HG02981 (cell line): ENCODE data around the gene FZD7.

Experiments
- ATAC-seq: cut with Tn5 transposase; IDR thresholded peaks from one replicate; pipeline ENCODE4 v1.9.1; 2021; ENCODE audit warnings: mild to moderate bottlenecking, moderate library complexity; ENCODE audit not compliant: unreplicated experiment

FZD7 gene

GRCh38 chr2:202009581-202009980 is 24.1 kb upstream of the FZD7 start:
- no peak for ATAC-seq

- ATAC-seq, result no peak
These were observed 19.3 kb upstream of the FZD7 start for GRCh38 chr2:202014318-202014717.

- no peak for ATAC-seq
These were observed 18.9 kb upstream of the FZD7 start for GRCh38 chr2:202014759-202015211.

GRCh38 chr2:202015471-202015870 is 18.2 kb upstream of the FZD7 start:
- ATAC-seq, result no peak

- ATAC-seq, result no peak
These were observed 17.0 kb upstream of the FZD7 start for GRCh38 chr2:202016579-202017227.

GRCh38 chr2:202017940-202018339 is 15.7 kb upstream of the FZD7 start:
- no peak for ATAC-seq

- no peak for ATAC-seq
These were observed 14.7 kb upstream of the FZD7 start for GRCh38 chr2:202018950-202019349.

- ATAC-seq, result no peak
These were observed 13.8 kb upstream of the FZD7 start for GRCh38 chr2:202019689-202020450.

- no peak for ATAC-seq
These were observed 10.9 kb upstream of the FZD7 start for GRCh38 chr2:202022755-202023154.

- ATAC-seq, result no peak
These were observed 10.3 kb upstream of the FZD7 start for GRCh38 chr2:202023198-202023903.

- ATAC-seq, result no peak
These were observed 9.8 kb upstream of the FZD7 start for GRCh38 chr2:202023904-202024266.

- ATAC-seq, result no peak
These were observed 8.8 kb upstream of the FZD7 start for GRCh38 chr2:202024871-202025270.

- ATAC-seq, result no peak
These were observed 7.8 kb upstream of the FZD7 start for GRCh38 chr2:202025816-202026215.

- no peak for ATAC-seq
These were observed 7.1 kb upstream of the FZD7 start for GRCh38 chr2:202026507-202026906.

GRCh38 chr2:202030691-202031090 is 3.0 kb upstream of the FZD7 start:
- ATAC-seq, result no peak

- no peak for ATAC-seq
These were observed 2.3 kb upstream of the FZD7 start for GRCh38 chr2:202031246-202031951.

- ATAC-seq, result peak; percentile 2
These were observed 774 bp upstream of the FZD7 start for GRCh38 chr2:202032846-202033316.

GRCh38 chr2:202034249-202035088 is 814 bp downstream of the FZD7 start:
- ATAC-seq, result no peak

GRCh38 chr2:202035089-202035940 is 1.7 kb downstream of the FZD7 start:
- no peak for ATAC-seq
